ENCODE data around the gene KRT5. TPM values are rescaled to one million over a fixed set of nuclear protein-coding genes. Genes with fewer than 3 reads are reported as not detected.

KRT5 gene
- polyA plus RNA-seq, 1 experiment, result not detected

- CTCF ChIA-PET, result interaction anchor here (0.7 to 1.4 kb wide), 3 partner anchors 27 to 191 kb away, joined by 3 to 4 read pairs (median 3); no protein-coding TSS in a partner anchor
- no peak for TF ChIP-seq CTCF (IDR thresholded peaks at IDR 0.05; ENCODE audit: insufficient read depth, low read depth, low read length)
- DNase-seq (ENCODE audit: low read depth), result no peak
- no peak overlapping the region for H3K4me3 ChIP-seq (ENCODE audit: low read depth, low read length)
- POLR2A ChIA-PET, result no interaction called here
- H3K27me3 ChIP-seq (ENCODE audit: control insufficient read depth, insufficient read depth, low read length), result peaks cover 24% of the 10 kb centered on the region
- H3K36me3 ChIP-seq (ENCODE audit: control insufficient read depth, insufficient read depth, low read length), result no peaks in the 10 kb centered on the region
Observed at GRCh38 chr12:52559979-52560378, 39.8 kb upstream of the KRT5 start.

- ChIA-PET POLR2A (no interaction called here), CTCF (interaction anchor here (1.0 kb wide), 1 partner anchor 321 kb away, joined by 3 read pairs; no protein-coding TSS in a partner anchor)
- H3K27me3 ChIP-seq (ENCODE audit: control insufficient read depth, insufficient read depth, low read length), result peaks cover 27% of the 10 kb centered on the region
- TF ChIP-seq CTCF (IDR thresholded peaks at IDR 0.05; ENCODE audit: insufficient read depth, low read depth, low read length), result no peak
- DNase-seq (ENCODE audit: low read depth), result no peak
- H3K36me3 ChIP-seq (ENCODE audit: control insufficient read depth, insufficient read depth, low read length), result no peaks in the 10 kb centered on the region
- no peak overlapping the region for H3K4me3 ChIP-seq (ENCODE audit: low read depth, low read length)
Observed at GRCh38 chr12:52558781-52559445, 38.7 kb upstream of the KRT5 start.

- no peaks in the 10 kb centered on the region for H3K36me3 ChIP-seq (ENCODE audit: control insufficient read depth, insufficient read depth, low read length)
- TF ChIP-seq CTCF (IDR thresholded peaks at IDR 0.05; ENCODE audit: insufficient read depth, low read depth, low read length), result no peak
- H3K4me3 ChIP-seq (ENCODE audit: low read depth, low read length), result no peak overlapping the region
- ChIA-PET POLR2A (no interaction called here), CTCF (no interaction called here)
- no peak for DNase-seq (ENCODE audit: low read depth)
- peaks cover 27% of the 10 kb centered on the region for H3K27me3 ChIP-seq (ENCODE audit: control insufficient read depth, insufficient read depth, low read length)
Observed at GRCh38 chr12:52557476-52557875, 37.3 kb upstream of the KRT5 start.

GRCh38 chr12:52555577-52555976, 35.4 kb upstream of the KRT5 start:
- H3K36me3 ChIP-seq (ENCODE audit: control insufficient read depth, insufficient read depth, low read length), result no peaks in the 10 kb centered on the region
- ChIA-PET POLR2A (no interaction called here), CTCF (interaction anchor here (1.1 to 1.5 kb wide), 2 partner anchors 22 to 311 kb away, joined by 3 to 5 read pairs; no protein-coding TSS in a partner anchor)
- peaks cover 26% of the 10 kb centered on the region for H3K27me3 ChIP-seq (ENCODE audit: control insufficient read depth, insufficient read depth, low read length)
- DNase-seq (ENCODE audit: low read depth), result no peak
- TF ChIP-seq CTCF (IDR thresholded peaks at IDR 0.05; ENCODE audit: insufficient read depth, low read depth, low read length), result no peak
- no peak overlapping the region for H3K4me3 ChIP-seq (ENCODE audit: low read depth, low read length)

GRCh38 chr12:52552681-52553195, 32.5 kb upstream of the KRT5 start, which contains the start of gene KRT71:
TSS of gene KRT71 (minus strand) at chr12:52553145. CDS start at chr12:52553077, 68 bp downstream.
- no peak within 1 kb of the TSS for H3K4me3 ChIP-seq (ENCODE audit: low read depth, low read length)
- peaks cover 22% of the 10 kb centered on the region for H3K27me3 ChIP-seq (ENCODE audit: control insufficient read depth, insufficient read depth, low read length)
- DNase-seq (ENCODE audit: low read depth), result no peak
- no peaks in the 10 kb centered on the region for H3K36me3 ChIP-seq (ENCODE audit: control insufficient read depth, insufficient read depth, low read length)
- CTCF ChIA-PET, result interaction anchor here (2.8 kb wide), 1 partner anchor 12 kb away, joined by 6 read pairs; no protein-coding TSS in a partner anchor
- TF ChIP-seq CTCF (IDR thresholded peaks at IDR 0.05; ENCODE audit: insufficient read depth, low read depth, low read length), result no peak
- POLR2A ChIA-PET, result no interaction called here
